MV-4-11 (cell line): ENCODE measurements around the gene PCDHGA11.
"Not testable (repeated sequence)": the region's sequence is repeated elsewhere in the genome, so short reads cannot be mapped to it uniquely, and the experiment has no call there.

ENCODE experiments used
- DNase-seq: peaks from one replicate; lab custom pipeline; 2025; lab: John Stamatoyannopoulos, UW

Gene PCDHGA11

DNA sequence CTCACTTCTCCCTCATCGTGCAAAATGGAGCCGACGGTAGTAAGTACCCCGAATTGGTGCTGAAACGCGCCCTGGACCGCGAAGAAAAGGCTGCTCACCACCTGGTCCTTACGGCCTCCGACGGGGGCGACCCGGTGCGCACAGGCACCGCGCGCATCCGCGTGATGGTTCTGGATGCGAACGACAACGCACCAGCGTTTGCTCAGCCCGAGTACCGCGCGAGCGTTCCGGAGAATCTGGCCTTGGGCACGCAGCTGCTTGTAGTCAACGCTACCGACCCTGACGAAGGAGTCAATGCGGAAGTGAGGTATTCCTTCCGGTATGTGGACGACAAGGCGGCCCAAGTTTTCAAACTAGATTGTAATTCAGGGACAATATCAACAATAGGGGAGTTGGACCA is 10.4 kb downstream of the PCDHGA11 start:
- DNase-seq, result no peak

DNA sequence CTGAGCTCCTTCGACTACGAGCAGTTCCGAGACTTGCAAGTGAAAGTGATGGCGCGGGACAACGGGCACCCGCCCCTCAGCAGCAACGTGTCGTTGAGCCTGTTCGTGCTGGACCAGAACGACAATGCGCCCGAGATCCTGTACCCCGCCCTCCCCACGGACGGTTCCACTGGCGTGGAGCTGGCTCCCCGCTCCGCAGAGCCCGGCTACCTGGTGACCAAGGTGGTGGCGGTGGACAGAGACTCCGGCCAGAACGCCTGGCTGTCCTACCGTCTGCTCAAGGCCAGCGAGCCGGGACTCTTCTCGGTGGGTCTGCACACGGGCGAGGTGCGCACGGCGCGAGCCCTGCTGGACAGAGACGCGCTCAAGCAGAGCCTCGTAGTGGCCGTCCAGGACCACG is 11.5 kb downstream of the PCDHGA11 start:
- not testable (repeated sequence) for DNase-seq

DNA sequence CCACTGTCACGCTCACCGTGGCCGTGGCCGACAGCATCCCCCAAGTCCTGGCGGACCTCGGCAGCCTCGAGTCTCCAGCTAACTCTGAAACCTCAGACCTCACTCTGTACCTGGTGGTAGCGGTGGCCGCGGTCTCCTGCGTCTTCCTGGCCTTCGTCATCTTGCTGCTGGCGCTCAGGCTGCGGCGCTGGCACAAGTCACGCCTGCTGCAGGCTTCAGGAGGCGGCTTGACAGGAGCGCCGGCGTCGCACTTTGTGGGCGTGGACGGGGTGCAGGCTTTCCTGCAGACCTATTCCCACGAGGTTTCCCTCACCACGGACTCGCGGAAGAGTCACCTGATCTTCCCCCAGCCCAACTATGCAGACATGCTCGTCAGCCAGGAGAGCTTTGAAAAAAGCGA is 11.9 kb downstream of the PCDHGA11 start:
- DNase-seq, result not testable (repeated sequence)

DNA sequence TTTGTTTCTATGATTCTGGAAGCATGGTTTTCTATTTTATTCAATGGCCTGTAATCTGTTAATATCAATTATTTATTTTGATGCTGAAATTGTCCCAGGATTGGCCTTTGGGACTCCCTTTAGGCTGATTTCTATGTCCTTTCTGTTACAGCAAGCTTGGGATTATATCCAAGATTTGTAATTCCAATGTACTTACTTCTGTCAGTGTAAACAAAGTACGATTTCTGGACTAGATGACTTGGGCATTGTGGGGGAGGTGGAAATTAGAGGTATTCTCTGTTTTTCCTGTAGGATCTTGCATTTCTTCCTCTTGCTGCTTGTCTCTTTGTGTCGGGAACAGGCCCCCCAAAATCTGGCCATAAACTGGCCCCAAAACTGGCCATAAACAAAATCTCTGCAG is 13.2 kb downstream of the PCDHGA11 start:
- DNase-seq, result no peak

DNA sequence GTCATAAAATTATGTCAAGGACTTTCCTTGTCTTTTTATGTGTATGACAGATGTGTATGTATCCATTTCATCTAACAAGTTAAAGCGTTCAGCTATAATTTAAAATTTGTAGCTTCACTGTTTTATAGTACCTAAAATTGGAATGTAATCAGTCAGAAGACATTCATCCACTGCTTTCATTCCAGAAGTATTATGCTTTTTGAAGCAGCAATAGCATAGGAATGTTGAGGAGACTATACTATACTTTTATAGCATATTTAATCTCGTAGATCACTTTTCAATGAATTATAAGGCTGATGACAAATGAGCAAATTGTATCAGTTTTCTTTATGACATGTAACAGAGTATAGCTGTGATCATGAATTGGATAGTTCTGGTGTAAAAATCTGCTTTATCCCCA is 16.4 kb downstream of the PCDHGA11 start:
- DNase-seq, result no peak

DNA sequence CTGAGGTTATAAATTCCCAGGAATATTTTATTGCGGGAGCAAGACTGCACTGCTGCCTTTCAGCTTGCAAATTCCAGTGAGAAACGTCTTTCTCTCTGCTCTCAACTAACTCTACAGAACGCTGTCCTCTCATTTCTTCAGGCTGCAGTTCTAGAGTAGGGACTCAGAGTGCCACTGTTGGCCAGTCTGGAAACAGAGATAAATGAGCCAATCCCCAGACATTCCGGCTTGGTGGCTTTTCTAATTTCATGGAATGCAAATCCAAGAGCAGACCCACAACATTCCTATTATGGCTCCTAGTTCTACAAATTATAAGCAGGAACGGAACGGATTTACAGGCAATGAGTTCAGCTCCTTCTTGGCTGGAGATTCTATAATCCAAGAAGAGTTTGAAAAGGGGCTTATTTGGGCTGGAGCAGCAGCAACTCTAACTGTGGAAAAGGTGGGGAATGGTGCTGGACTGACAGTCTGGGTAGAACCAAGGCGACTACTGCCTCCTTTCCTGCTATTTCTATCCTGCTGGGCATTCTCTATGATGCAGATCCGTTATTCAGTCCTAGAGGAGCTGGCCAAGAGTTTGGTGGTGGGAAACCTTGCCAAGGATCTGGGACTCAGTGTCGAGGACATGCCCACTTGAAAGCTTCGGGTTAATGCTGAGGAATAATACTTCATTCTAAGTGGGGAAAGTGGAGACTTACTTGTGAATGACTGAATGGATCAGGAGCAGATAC is 18.7 kb downstream of the PCDHGA11 start:
- no peak for DNase-seq

DNA sequence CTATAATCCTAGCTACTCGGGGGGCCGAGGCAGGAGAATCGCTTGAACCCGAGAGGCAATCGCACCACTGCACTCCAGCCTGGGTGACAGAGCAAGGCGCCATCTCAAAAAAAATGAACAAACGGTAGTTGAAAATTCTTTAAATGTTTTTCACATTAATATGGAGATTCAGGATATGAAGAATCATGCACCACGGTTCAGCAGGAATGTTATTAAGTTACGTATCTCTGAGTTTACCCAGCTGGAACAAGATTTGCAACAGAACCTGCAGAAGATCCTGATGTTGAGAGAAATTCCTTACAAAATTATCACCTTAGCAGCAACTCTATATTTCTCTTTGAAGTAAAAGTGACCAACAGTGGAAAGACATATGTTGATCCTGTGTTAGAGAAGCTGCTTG is 19.5 kb downstream of the PCDHGA11 start:
- DNase-seq, result no peak

DNA sequence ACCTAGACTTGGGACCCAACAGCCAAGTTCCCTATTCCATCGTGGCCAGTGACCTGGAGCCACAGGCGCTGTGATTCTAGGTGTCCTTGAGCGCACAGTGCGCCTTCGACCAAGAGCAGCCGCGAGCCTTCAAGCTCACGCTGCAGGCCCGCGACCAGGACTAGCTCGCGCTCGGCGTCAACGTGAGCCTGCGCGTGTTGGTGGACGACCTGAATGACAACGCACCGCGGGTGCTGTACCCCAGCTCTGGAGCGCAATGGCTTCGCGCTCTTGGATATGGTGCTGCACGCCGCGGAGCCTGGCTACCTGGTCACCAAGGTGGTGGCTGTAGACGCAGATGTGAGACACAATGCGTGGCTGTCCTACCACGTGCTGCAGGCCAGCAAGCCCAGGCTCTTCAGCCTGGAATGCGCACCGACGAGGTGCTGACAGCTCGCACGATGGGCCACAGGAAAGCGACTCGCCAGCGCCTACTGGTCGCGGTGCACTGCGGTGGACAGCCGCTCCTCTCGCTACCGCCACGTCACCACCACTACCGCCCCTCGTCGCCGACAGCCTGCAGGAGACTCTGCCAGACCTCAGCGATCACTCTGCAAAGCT is 20.8 kb downstream of the PCDHGA11 start:
- no peak for DNase-seq

DNA sequence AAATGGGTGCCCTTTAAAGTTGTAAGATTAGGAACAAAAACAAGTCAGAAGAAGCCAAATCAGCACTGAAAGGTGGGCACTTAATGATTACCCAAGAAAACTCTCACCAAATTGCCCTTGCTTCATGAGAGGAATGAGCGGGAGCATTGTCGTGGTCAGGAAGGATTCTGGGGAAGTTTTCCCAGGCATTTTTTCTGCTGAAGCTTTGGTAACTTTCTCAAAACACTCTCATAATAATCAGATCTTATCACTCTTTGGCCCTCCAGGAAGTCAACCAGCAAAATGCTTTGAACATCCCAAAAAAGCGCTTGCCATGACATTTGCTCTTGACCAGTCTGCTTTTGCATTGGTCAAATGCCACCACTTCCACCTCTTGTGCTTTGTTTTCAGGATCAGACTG is 44.5 kb downstream of the PCDHGA11 start:
- DNase-seq, result no peak
